GM19395 (cell line): ENCODE results near the gene CCDC54.
"Not testable (repeated sequence)": the region's sequence is repeated elsewhere in the genome, so short reads cannot be mapped to it uniquely, and the experiment has no call there.

Source experiments
- ATAC-seq: cut with Tn5 transposase; IDR thresholded peaks from one replicate; pipeline ENCODE4 v1.9.1; 2021; ENCODE audit warnings: mild to moderate bottlenecking, moderate library complexity; ENCODE audit not compliant: unreplicated experiment

Gene CCDC54

GRCh38 chr3:107377151-107377550 is at the start of gene CCDC54:
Gene CCDC54 (plus strand): TSS chr3:107377439. CDS start chr3:107377588, 149 bp downstream.
- no peak for ATAC-seq

- ATAC-seq = no peak
Measured at GRCh38 chr3:107328069-107328468, 49.2 kb upstream of the CCDC54 start.

- no peak for ATAC-seq
Measured at GRCh38 chr3:107329088-107329487, 48.2 kb upstream of the CCDC54 start.

- ATAC-seq = not testable (repeated sequence)
Measured at GRCh38 chr3:107339690-107340089, 37.5 kb upstream of the CCDC54 start.

GRCh38 chr3:107344722-107345121 is 32.5 kb upstream of the CCDC54 start:
- no peak for ATAC-seq

- no peak for ATAC-seq
Measured at GRCh38 chr3:107345822-107346405, 31.3 kb upstream of the CCDC54 start.

- no peak for ATAC-seq
Measured at GRCh38 chr3:107346564-107346963, 30.7 kb upstream of the CCDC54 start.

GRCh38 chr3:107347751-107348150 is 29.5 kb upstream of the CCDC54 start:
- ATAC-seq = no peak

GRCh38 chr3:107356706-107357105 is 20.5 kb upstream of the CCDC54 start:
- ATAC-seq = no peak

GRCh38 chr3:107361633-107362032 is 15.6 kb upstream of the CCDC54 start:
- ATAC-seq = no peak

- ATAC-seq = no peak
Measured at GRCh38 chr3:107365051-107365450, 12.2 kb upstream of the CCDC54 start.

GRCh38 chr3:107366766-107367165 is 10.5 kb upstream of the CCDC54 start:
- ATAC-seq = no peak

- ATAC-seq = no peak
Measured at GRCh38 chr3:107367353-107367752, 9.9 kb upstream of the CCDC54 start.

- ATAC-seq = no peak
Measured at GRCh38 chr3:107368654-107369398, 8.4 kb upstream of the CCDC54 start.

- ATAC-seq = no peak
Measured at GRCh38 chr3:107369791-107370190, 7.4 kb upstream of the CCDC54 start.

- ATAC-seq = no peak
Measured at GRCh38 chr3:107370907-107371306, 6.3 kb upstream of the CCDC54 start.

- no peak for ATAC-seq
Measured at GRCh38 chr3:107372506-107372905, 4.7 kb upstream of the CCDC54 start.

GRCh38 chr3:107373896-107374295 is 3.3 kb upstream of the CCDC54 start:
- no peak for ATAC-seq

- no peak for ATAC-seq
Measured at GRCh38 chr3:107375682-107376081, 1.6 kb upstream of the CCDC54 start.

GRCh38 chr3:107382631-107383030 is 5.4 kb downstream of the CCDC54 start:
- no peak for ATAC-seq

- ATAC-seq = no peak
Measured at GRCh38 chr3:107384428-107384827, 7.2 kb downstream of the CCDC54 start.

- no peak for ATAC-seq
Measured at GRCh38 chr3:107384907-107385306, 7.7 kb downstream of the CCDC54 start.

GRCh38 chr3:107387555-107387954 is 10.3 kb downstream of the CCDC54 start:
- ATAC-seq = no peak
